ENCODE results near the gene OR6C76.
"Not testable (repeated sequence)": the region's sequence is repeated elsewhere in the genome, so short reads cannot be mapped to it uniquely, and the experiment has no call there.

The OR6C76 gene

GRCh38 chr12:55446326-55446725 lies 20.3 kb downstream of the OR6C76 start:
- TF ChIP-seq, protein P1, sequence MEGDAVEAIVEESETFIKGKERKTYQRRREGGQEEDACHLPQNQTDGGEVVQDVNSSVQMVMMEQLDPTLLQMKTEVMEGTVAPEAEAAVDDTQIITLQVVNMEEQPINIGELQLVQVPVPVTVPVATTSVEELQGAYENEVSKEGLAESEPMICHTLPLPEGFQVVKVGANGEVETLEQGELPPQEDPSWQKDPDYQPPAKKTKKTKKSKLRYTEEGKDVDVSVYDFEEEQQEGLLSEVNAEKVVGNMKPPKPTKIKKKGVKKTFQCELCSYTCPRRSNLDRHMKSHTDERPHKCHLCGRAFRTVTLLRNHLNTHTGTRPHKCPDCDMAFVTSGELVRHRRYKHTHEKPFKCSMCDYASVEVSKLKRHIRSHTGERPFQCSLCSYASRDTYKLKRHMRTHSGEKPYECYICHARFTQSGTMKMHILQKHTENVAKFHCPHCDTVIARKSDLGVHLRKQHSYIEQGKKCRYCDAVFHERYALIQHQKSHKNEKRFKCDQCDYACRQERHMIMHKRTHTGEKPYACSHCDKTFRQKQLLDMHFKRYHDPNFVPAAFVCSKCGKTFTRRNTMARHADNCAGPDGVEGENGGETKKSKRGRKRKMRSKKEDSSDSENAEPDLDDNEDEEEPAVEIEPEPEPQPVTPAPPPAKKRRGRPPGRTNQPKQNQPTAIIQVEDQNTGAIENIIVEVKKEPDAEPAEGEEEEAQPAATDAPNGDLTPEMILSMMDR (IDR thresholded peaks at IDR 0.05; ENCODE audit: control insufficient read depth, insufficient read depth, low read depth, low read length, missing control alignments): no peak
- no peak for DNase-seq (ENCODE audit: low read depth)
- H3K4me3 ChIP-seq (ENCODE audit: control insufficient read depth, low read depth, low read length): no peak overlapping the region

DNA sequence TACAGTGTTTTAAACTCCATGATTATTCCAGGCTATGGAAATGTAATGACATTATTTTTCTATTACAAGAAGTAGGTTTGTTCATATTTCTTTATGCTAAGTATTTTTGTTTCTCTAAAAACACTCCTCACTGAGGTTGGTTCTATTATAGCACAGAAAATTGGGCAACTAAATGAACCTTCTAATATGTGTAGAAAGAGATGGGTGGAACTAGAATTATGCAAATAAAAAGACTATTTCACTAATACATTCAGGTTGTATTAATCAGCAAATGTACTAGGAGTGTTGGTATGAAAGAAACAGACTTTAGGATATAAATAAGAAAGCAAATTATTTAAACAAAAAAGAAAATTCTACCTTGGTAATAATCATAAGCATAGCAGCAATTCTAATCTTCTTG lies 22.8 kb downstream of the OR6C76 start:
- no peak for DNase-seq (ENCODE audit: low read depth)
- TF ChIP-seq, protein P1 (IDR thresholded peaks at IDR 0.05; ENCODE audit: control insufficient read depth, insufficient read depth, low read depth, low read length, missing control alignments): no peak
- no peak overlapping the region for H3K4me3 ChIP-seq (ENCODE audit: control insufficient read depth, low read depth, low read length)

- DNase-seq (ENCODE audit: low read depth); H3K4me3 ChIP-seq (ENCODE audit: control insufficient read depth, low read depth, low read length): not testable (repeated sequence)
Observed at GRCh38 chr12:55464926-55465325, 38.9 kb downstream of the OR6C76 start.

DNA sequence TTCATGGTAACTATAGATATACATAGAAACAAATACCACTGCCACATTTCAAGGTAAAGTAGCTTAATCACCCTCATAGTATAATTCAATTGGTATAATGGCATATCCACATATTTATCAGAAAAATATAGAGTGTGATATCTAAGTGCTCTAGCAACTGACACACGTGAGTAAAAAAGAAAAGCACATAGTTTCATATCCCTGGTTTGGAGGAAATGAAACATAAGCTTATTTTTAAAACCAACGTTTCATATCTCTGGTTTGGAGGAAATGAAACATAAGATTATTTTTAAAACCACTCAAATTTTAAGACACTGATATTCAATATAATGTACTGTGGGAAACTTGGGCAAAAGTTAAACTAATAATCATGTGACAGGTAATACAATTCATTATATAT lies 41.8 kb downstream of the OR6C76 start:
- no peak for DNase-seq (ENCODE audit: low read depth)
- TF ChIP-seq, protein P1 (IDR thresholded peaks at IDR 0.05; ENCODE audit: control insufficient read depth, insufficient read depth, low read depth, low read length, missing control alignments): no peak
- no peak overlapping the region for H3K4me3 ChIP-seq (ENCODE audit: control insufficient read depth, low read depth, low read length)

- TF ChIP-seq, protein P1 (IDR thresholded peaks at IDR 0.05; ENCODE audit: control insufficient read depth, insufficient read depth, low read depth, low read length, missing control alignments): no peak
- no peak overlapping the region for H3K4me3 ChIP-seq (ENCODE audit: control insufficient read depth, low read depth, low read length)
- DNase-seq (ENCODE audit: low read depth): no peak
Observed at GRCh38 chr12:55469291-55469690, 43.2 kb downstream of the OR6C76 start.

DNA sequence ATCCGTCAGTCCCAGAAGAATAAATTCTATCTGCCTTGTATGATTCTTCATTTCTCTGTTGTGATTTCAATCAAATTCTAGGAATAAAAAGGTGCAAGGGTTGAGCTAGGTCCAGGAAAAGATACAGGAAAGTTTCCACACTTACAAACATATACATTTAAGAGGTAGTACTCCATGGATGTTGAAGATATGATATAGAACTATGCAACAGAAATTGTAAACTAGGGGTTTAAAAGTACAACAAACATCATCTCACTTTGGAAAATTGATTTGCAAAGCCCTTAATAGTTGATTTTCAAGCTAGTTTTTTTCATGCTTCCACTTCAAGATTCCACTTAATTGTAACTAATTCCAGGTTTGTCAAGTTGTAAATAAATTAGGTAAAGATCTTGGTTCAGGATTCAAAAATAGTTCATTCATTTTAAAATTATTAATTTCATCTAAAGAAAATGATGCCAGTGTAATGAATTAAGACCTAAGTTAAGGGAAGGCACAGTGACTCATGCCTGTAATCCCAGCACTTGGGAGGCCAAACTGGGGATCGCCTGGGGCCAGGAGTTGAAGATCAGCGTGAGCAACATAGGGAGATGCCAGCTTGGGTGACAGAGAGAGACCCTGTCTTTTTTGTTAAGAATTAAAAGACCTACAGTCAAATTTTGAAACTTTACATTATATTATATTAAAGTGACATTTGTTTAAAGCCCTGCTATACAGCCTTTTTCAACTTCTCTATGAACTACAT lies 44.2 kb downstream of the OR6C76 start, which contains the start of gene OR6C70:
Gene OR6C70, minus strand, starts transcription at position 51 of the 742 bp plus-strand sequence. Its CDS starts 0 bp downstream, at position 51.
- no peak within 1 kb of the TSS for H3K4me3 ChIP-seq (ENCODE audit: control insufficient read depth, low read depth, low read length)
- DNase-seq (ENCODE audit: low read depth): no peak
- TF ChIP-seq, protein P1 (IDR thresholded peaks at IDR 0.05; ENCODE audit: control insufficient read depth, insufficient read depth, low read depth, low read length, missing control alignments): no peak

DNA sequence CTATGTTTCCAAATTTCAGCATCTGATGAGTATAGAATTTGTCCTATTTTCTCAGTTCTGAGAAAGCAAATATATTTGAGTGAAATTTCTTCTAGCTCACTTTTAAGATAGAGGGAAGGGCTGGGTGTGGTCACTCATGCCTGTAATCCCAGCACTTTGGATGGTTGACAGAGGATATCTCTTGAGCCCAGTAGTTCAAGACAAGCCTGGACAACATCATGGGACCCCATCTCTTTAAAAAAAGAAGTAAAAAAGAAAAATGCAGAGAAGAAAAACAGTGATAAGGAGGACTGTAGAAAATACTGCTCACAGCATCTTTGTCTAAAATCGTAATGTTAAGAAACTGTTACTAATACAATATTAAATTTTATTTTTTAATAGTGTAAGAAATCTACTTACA lies 46.2 kb downstream of the OR6C76 start:
- no peak overlapping the region for H3K4me3 ChIP-seq (ENCODE audit: control insufficient read depth, low read depth, low read length)
- TF ChIP-seq, protein P1 (IDR thresholded peaks at IDR 0.05; ENCODE audit: control insufficient read depth, insufficient read depth, low read depth, low read length, missing control alignments): no peak
- DNase-seq (ENCODE audit: low read depth): no peak
